Suppressor macrophage treated with lipopolysaccharide for 1 hour (primary cell): ENCODE measurements around the gene PDXP.

Experiments
- DNase-seq, 3 donors: peaks; one replicate each; pipeline ENCODE4 v3.0.0-alpha.2; 2020 to 2022

Gene PDXP

GRCh38 chr22:37647928-37648327, 10.6 kb upstream of the PDXP start:
- DNase-seq = no peak

- no peak for DNase-seq
These were observed 7.9 kb upstream of the PDXP start for GRCh38 chr22:37650463-37651136.

- no peak for DNase-seq
These were observed 3.8 kb upstream of the PDXP start for GRCh38 chr22:37654563-37655251.

GRCh38 chr22:37655252-37655563, 3.3 kb upstream of the PDXP start:
- no peak for DNase-seq

- DNase-seq = peak in 1 of 3 donors; percentile 16
These were observed 1.9 kb upstream of the PDXP start for GRCh38 chr22:37656583-37656982.

- no peak for DNase-seq
These were observed 862 bp upstream of the PDXP start for GRCh38 chr22:37657590-37658132.

GRCh38 chr22:37659066-37659896, 758 bp downstream of the PDXP start:
- peak; percentile 27 to 63 (median 33) for DNase-seq

GRCh38 chr22:37659897-37660708, 1.6 kb downstream of the PDXP start:
- DNase-seq = no peak

- peak in 1 of 3 donors; percentile 17 for DNase-seq
These were observed 2.2 kb downstream of the PDXP start for GRCh38 chr22:37660709-37661045.

GRCh38 chr22:37661160-37661924, 2.8 kb downstream of the PDXP start:
- peak in 2 of 3 donors; percentile 41 to 48 for DNase-seq

GRCh38 chr22:37662039-37662438, 3.5 kb downstream of the PDXP start:
- peak; percentile 58 to 68 (median 66) for DNase-seq

- DNase-seq = no peak
These were observed 5.1 kb downstream of the PDXP start for GRCh38 chr22:37663521-37664140.

GRCh38 chr22:37664249-37665101, 6.0 kb downstream of the PDXP start:
- DNase-seq = no peak

GRCh38 chr22:37665487-37665886, 7.0 kb downstream of the PDXP start:
- DNase-seq = no peak

GRCh38 chr22:37669586-37669985, 11.1 kb downstream of the PDXP start:
- peak in 2 of 3 donors; percentile 23 to 38 for DNase-seq

GRCh38 chr22:37672206-37672919, 13.8 kb downstream of the PDXP start:
- no peak for DNase-seq

GRCh38 chr22:37672920-37673455, 14.5 kb downstream of the PDXP start:
- no peak for DNase-seq

- no peak for DNase-seq
These were observed 15.7 kb downstream of the PDXP start for GRCh38 chr22:37674248-37674647.
